GF-D8 (cell line): ENCODE results near the gene CREBZF.

Experiments
- DNase-seq: peaks from one replicate; lab custom pipeline; 2025; lab: John Stamatoyannopoulos, UW

CREBZF gene

DNA sequence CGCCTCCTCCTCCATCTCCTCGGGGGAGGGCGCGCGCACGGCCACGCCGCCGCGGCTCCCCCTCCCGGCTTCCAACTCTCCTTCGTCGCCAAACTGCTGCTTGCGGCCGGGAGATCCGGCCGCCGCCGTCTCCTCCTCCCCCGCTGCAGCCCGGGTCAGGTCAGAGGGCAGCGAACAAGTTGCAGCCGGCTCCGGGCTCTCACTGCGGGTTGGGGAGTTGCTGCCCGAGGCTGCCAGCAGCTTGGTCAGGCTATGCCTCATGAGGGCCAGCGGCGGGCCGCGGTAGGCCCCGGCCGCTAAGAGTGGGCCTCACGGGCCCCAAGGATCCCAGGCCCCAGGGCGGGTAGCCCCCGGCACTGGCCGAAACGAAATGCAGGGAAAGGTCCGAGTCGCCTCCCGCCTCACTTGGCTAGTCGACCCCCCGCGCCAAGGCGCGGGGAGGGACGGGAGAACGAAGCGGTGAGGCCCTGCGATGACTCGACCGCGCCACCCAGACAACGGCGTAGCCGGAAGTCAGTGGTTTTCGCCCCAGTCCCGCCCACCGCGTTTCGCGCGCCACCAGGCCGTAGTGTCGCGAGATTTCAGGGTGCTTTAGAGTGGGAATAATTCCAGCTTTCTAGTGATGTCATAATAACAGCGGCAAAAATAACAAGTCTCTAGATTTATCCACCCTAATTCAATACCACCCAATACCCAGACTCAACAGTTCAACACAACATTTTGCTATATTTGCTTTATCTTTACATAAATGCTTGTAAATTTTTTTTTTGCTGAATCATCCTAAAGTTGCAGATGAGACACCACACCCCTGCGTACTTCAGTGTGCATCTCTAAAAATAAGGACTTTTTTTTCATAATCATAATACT is at the start of gene CREBZF:
TSS of gene CREBZF (minus strand) at position 515 of the 867 bp plus-strand sequence. CDS start at position 261, 254 bp downstream.
- DNase-seq: peak; percentile 71

GRCh38 chr11:85712953-85713352 is 48.0 kb upstream of the CREBZF start:
- no peak for DNase-seq

DNA sequence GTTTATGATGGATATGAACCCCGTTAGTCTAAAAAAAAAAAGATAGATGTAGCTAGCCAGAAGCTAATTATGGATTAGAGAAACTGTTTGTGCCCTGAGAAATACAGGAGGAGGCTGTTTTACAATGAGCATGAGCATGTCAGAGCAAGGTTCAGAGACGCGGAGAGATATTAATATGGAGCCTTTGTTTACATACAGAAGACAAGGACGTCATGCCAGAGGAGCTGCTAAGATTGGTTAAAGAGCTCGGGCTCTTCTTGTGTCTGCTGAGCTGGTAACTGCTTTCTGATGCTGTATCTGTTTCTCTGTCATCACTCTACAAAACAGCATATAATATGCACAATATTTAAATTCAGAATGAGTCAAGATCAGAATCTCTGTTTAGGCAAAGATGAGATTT is 46.0 kb upstream of the CREBZF start:
- DNase-seq: no peak

DNA sequence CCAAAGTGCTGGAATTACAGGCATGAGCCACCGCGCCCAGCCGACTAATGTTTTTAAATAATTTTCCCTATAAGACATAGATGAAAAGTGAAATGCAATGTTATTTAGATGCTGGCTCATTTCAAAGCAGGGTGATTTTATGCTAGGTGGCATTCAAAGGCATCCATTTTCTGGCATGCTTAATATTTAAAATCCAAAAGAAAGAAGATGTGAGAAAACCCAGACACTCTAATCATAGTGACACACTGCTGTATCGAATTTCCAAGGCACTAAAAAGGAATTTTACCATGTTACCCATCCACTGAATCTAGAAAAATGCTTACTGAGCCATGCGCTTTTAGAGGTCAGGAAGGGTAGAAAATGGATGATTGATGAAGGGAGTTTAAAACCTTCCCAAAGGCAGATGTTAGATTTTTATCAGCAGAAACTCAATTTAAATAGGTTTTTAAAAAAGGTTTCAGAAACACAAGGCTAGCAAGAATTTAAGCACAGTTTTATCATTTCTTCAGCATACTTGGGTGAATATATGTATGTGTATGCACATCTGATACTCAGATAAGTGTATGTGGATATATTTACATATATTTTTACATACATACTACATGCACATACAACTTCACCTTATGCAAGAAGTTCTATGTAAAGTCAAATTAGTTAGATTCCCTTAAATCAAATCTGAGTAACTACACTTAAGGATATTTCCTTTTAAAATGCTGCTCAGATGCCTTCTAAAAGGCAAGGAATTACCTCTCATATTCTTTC is 45.2 kb upstream of the CREBZF start:
- no peak for DNase-seq

DNA sequence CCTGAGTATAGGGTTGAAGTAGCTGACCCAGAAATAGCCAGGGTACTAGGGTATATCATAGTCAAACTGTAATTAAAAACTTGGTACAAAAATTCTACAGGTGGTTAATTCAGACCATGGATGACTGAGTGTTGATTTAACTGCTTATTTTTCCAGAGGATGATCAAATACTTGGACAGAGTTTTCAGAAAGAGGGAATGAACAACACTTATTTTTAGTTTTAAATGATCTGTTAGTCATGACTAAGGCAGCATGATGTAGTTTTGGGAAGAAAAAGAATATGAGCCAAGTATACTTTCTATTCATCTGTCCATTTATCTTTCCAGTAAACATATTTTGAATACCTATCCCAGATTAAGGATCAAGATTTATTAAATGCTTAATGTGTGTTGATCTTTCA is 40.9 kb upstream of the CREBZF start:
- DNase-seq: no peak

- DNase-seq: no peak
Observed at GRCh38 chr11:85704967-85705366, 40.0 kb upstream of the CREBZF start.

DNA sequence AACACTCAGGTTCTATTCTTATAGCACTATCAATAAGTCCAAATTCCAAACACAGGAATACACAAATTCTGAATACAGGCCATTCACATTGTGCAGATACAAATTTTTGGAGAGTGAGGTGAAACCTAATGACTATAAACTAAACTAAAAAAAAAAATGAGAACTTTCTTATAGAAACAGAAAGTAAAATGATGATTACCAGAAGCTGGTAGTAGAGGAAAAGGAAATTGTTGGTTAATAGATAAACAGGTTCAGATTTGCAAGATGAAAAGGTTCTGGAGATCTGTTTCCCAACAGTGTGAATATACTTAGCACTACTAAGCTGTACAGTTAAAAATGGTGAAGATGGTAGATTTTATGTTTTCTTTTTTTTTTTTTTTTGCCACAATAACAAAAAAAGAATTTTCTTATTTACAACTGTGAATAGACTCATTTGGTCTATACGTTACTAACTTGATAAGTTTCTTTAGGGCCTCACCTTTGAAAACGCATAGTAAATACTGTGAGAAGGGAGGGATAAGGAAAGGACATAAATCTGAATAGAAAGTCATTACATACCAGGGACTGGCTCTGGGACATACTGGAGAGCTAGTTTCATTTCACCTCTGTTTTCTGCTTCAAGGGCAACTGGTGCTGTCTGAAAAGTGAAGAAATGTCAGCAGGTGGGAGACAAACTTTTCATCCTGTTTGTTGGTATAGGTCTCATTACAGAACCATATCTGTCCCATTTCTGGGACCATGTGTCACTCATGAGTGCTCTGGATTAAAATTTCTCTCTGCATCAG is 35.2 kb upstream of the CREBZF start:
- DNase-seq: no peak

DNA sequence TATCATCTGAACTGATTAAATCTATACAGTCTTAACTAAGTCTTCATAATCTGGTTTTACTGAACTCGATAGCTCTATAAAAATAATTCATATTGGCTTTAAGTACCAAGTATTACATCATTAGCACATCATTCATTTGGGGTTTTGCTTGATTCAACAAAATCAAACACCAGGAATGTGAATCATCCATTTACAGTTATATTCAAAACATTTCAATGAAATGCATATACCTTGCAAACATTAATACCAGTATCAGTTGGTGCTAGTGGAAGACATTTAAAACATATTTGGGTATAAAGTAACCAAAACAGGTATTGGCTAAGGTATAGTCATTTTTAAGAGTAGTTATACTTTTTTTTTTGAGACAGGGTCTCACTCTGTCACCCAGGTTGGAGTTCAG is 33.3 kb upstream of the CREBZF start:
- DNase-seq: no peak

DNA sequence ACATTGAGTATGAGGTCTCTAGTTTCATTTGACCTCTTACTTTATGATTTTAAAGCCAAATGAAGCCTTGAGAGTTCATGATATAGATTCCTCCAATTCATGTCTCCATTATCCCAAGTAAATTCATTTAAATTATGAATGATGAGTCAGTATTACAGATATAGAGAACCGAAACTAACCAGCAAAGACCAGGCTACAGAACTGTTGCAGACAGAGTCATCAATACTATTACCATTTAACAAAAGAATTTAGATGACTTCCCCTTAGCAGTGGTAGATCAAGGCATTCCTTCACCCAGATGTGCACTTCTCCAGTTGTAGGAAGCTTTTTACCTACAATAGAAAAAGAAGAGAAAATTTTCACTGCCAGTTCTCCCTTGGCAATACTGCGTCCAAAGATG is 32.8 kb upstream of the CREBZF start:
- DNase-seq: no peak

DNA sequence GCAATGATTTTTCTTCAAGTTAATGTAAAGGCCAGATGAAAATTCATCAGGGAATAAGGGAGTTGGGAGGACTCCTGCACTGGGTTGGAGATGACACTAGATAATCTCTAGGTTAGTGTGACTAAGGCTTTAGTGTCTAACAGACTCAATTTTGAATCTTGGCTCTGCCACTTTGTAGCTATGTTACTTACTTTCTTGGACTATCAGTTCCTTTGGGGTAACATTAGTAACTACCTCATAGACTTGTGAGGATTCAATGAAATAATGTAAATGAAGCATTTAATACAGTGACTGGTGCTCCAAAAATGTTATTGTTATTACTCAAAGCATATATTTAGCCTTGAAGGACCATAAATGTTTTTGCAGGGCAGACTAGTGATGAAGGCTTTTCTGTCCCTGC is 30.6 kb upstream of the CREBZF start:
- DNase-seq: no peak

- no peak for DNase-seq
Observed at GRCh38 chr11:85694385-85694980, 29.6 kb upstream of the CREBZF start.

GRCh38 chr11:85685820-85686459 is 21.0 kb upstream of the CREBZF start, which contains the start of gene CCDC89:
CCDC89 (minus strand) TSS chr11:85686195; CDS start chr11:85686130, 65 bp downstream.
- no peak for DNase-seq

- DNase-seq: no peak
Observed at GRCh38 chr11:85685125-85685819, 20.3 kb upstream of the CREBZF start.

DNA sequence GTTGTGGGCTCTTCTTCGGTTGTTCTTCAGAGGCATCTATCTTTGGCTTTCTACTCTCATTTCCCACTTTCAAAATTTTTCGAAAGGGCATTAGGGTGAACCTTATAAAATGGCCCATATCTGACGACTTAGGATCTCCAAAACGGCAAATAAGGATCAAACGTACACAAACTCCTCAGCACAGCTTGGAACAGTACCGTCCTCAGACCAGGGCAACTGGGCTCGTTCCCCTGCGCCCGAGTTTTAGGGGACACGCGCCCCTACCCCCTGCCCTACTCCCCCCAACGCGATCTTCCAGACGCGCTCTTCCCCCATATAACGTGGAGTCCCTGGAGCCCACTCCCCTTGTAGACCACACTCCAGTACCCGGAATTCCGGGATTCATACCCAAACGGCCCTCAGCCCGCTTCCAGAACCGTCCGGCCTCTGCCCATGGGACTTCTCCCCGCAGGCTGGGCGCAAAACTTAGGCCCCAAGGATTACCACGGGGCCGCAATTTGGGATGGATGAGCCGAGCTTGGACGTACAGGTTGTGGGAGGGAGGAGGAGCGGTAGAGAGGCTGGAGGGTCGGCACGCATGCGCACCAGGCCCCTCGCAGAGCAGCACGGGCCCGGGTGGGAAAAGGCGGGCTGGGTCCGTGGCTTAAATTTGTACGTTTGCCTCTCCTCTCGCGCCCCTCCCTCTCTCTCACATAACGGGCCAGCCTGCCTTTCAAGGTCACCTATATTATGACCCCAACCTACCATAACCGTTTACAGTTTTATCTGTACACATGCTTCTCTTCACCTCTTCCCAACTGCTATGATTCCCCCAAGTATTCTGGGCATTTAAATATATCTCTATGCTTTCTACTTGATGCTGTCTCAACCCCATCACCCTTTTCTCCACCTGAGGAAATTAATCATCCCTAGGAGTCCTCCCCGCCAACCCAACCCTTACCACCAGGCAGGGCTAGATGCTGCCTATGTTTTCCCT is 17.7 kb upstream of the CREBZF start:
- DNase-seq: no peak

DNA sequence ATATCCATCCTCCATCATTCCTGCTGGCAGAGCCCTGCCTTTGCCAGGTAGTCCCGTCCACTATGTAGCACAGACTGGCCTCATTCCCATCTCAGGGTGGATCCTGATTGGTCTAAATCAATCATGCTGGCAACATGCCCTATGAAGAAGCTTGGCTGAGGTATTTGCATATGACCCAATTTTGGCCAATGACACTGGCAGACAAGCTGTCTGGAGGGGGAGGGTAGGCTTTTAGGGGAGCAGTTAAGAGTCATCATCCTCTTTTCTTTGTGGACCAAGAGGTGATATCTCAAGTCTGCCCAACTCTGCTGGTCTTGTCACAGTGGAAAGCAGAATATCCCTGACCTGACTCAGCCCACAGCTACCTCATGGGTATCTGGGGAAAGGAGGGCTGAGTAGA is 16.0 kb upstream of the CREBZF start:
- no peak for DNase-seq

DNA sequence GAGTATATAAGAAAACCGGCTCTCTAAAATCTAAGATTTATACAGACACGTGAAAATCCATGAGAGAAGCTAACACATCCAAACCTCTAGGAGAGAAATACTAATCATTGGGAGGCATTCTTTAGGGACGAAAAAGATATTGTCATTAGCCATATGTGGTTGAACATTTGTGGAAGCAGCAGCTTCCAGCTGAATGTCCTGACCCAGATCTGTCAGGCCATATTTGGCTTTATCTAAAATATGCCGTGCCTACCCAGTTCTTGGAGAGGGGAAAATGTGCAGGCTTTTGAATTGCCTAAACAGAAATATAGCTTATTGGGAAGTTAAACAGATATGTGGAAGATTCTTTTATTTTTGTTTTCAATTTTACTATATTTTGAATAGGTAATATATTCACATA is 14.6 kb upstream of the CREBZF start:
- no peak for DNase-seq

DNA sequence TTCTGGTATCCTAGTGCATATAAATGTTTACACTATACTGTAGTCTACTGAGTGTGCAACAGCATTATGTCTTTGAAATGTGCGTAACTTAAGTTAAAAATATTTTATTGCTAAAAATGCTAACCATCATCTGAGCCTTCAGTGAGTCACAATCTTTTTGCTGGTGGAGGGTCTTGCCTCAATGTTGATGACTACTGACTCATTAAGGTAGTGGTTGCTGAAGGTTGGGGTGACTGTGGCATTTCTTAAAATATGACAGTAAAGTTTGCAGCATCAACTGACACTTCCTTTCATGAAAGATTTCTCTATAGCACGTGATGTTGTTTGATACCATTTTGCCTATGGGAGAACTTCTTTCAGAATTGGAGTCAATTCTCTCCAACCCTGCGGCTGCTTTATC is 8.5 kb upstream of the CREBZF start:
- DNase-seq: no peak

GRCh38 chr11:85672105-85672902 is 7.4 kb upstream of the CREBZF start:
- DNase-seq: no peak
